OCI-M2 (cell line): ENCODE data around the gene TRABD.

Experiments
- DNase-seq: peaks from one replicate; lab custom pipeline; 2025; ENCODE audit not compliant: unreplicated experiment; lab: John Stamatoyannopoulos, UW

Gene TRABD

GRCh38 chr22:50186761-50187523 is 1.2 kb downstream of the TRABD start:
- no peak for DNase-seq

DNA sequence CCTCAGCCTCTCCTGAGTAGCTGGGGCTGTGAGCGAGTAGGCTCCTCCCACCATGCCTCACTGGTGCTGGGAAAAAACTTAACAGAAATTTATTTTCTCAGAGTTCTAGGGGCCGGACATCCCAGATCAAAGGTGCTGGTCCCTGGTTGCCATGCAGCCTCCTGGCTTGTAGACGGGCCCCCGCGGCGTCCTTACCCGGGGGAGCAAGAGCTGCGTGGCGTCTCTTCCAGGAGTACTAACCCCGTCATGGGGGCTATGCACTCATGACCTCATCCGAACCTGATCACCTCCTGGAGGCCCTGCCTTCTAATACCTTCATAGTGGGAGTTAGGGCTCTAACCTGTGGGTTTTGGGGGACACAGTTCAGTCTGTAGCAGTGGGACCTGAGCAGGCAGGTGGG is 2.6 kb downstream of the TRABD start:
- DNase-seq, result no peak

GRCh38 chr22:50189184-50189848 is 3.6 kb downstream of the TRABD start:
- no peak for DNase-seq

DNA sequence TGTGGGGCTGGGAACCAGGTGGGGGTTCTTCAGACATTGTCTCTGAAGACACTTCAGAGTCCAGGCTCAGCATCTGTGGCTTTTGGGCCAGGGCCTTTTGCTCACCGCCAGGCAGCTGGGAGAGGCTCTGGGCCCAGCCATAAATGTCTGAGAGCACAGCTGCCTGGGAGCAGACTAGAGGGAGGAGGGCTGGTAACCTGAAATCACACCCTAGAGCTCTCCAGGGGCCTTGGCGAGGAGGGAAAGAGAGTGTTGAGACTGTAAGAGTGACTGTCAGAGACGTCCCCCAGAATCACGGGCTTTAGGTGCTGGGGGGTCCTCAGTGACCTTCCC is 4.1 kb downstream of the TRABD start:
- no peak for DNase-seq

DNA sequence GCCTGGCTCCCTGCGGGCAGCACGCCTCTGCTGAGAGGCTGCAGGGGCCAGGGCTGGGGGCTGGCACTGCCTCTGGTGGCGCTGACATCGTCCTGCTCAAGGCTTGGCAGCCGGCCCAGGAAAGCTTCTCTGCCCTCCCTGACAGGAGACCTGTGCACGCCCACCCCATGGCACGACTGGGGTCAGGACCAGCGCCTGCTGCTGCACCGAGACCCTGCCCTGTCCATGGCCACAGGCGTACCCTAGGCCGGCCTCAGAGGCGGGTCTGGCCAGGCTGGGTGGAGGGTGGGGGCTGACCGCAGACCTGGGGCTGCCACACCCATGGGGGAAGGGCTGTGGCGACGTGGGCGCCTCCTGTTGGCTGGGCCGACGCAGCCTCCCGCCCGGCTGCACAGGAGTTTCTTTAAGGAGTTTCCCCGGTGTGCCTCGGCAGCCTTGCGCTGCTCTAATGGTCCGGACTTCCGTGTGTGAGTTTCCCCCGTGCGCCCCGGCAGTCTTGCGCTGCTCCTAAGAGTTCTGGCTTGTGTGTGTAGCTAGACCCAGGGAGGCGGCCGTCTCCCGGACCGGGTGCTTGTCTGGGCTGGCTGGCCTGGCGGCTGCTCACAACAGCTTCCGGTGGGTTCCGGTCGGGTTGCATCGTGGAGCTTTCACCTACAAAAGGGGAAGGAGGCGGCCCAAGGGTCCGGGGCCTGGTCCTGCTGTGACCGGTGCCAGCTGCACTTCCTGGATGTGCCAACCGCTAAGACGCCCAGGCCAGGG is 4.6 kb downstream of the TRABD start:
- no peak for DNase-seq

DNA sequence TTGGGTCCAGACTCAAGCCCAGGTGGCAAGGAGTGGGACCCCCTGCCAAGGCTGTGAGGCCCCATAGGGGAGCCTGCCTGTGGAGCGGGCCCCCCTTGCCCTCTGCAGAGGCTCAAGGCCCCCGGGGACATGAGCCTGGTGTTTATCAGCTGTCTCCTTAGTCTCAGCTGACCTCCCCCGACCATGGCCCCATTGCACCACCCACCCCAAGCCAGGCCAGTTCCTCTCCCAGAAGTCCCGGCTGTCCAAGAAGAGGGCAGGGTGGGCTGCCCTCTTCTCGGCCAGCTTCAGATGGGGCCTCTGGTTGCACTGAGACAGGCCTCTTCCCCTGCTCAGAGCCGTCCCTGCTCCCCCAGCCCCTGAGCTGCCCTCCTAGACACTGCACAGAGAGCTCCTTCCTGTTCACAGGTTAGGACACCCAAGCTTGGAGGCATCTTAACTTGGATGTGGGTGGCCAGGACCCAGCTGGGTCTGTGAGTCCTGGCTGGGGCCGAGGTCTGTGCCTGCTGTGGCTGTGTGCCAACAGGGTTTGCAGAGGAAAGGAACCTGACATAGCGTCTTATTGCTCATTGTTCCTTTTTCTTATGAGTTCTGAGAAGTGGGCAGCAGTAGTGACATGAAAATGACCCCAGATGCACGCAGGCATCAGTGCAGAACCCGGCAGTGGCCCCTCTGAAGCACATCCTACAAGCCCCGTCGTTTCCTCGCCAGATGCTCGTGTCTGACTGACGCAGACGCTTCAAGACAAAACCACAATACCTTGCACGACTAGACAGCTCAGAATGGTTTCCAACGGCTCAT is 5.4 kb downstream of the TRABD start:
- no peak for DNase-seq

DNA sequence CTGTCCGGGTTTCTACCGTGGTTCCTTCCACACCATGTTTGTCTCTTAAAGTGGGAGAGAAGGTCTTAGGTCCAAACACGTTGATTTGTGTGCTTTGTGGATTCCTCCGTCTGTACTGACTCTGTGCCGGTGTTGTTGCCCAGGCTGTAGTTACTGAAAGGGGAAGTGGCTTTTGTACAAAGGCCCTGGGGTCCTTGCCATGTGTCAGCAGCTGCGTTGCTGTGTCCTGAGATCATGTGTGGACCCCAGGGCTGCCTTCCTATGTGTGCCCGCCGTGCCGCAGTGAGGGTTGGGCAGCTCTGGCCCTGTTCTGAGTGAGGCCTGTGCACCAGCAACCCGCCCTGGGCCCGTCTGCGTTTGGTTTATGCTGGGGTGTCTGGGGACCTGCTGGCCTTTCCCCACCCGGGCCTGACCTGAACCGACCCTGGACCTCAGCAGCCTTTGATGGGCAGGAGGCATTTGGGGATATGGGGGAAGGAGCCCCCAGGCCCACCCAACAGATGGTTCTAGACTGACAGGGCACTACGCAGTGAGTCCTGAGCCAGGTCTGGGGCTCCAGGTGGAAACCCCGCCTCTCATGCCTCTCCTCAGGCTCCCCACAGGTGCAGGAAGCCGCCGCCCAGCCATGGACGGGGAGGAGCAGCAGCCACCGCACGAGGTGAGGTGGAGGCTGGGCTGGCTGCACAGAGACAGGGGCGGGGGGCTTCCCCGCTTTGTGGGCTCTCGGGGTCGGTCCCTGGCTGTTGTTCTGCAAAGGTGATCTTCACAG is 6.9 kb downstream of the TRABD start:
- no peak for DNase-seq

- no peak for DNase-seq
Measured at GRCh38 chr22:50193621-50194020, 7.9 kb downstream of the TRABD start.

DNA sequence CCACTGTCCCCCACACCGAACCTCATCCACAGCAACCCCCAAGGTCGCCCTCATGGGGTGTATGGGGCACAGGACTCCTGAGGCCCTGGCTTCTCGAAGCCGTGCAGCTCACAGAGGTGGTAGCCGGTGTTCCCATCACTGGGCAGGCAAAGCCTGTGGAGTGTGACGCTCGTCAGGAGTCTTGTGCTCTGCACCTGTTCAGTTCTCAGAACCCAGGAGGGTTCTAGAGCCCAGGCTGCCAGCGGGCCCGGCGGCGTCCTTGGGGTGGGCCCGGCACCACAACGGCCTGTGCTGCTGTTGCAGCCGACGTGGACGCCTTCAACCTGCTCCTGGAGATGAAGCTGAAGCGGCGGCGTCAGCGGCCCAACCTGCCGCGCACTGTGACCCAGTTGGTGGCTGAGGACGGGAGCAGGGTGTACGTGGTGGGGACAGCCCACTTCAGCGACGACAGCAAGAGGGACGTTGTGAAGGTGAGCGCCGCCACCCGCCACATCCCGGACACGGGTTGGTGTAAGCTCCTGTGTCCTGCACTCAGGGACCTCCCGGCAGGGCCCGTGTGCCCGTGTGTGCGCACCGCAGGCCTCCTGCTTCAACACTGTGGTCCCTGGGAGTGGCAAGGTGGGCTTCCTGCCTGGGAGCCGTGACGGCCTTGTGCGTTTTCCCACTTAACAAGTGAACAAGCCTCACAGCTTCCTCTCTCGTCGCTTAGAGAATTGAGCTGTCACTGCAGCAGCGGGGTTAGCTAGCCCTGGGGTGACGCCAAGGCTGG is 8.5 kb downstream of the TRABD start:
- DNase-seq, result no peak

GRCh38 chr22:50196256-50196655 is 10.5 kb downstream of the TRABD start:
- DNase-seq, result no peak

DNA sequence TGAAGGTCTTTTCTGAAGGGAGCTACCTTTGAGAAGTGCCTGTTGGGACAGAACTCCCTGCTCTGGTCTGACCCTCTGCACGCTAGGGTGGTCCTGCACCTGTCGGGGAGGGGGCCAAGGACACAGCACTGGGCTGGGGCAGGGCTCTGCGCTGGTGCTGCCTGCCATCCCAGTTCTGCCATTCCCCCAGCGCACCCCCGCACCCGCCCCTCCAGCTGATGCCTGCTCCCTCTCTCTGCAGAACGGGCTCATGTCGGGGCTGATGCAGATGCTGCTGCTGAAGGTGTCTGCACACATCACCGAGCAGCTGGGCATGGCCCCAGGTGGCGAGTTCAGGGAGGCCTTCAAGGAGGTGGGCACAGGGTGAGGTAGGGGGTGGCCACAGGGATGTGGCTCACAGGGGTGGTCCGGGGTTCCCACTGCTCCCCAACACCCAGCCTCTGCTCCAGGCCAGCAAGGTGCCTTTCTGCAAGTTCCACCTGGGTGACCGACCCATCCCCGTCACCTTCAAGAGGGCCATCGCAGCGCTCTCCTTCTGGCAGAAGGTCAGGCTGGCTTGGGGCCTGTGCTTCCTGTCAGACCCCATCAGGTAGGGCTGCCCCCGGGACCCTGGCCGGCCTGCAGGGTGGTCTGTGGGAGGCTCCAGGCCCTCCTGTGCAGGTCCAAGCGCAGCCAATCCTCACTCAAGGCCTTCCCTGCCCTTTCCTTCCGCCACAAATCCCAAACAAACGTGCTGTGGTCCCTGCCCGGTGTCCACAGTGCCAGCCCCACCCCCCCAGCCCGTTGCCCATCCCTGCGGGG is 11.5 kb downstream of the TRABD start:
- DNase-seq, result no peak

DNA sequence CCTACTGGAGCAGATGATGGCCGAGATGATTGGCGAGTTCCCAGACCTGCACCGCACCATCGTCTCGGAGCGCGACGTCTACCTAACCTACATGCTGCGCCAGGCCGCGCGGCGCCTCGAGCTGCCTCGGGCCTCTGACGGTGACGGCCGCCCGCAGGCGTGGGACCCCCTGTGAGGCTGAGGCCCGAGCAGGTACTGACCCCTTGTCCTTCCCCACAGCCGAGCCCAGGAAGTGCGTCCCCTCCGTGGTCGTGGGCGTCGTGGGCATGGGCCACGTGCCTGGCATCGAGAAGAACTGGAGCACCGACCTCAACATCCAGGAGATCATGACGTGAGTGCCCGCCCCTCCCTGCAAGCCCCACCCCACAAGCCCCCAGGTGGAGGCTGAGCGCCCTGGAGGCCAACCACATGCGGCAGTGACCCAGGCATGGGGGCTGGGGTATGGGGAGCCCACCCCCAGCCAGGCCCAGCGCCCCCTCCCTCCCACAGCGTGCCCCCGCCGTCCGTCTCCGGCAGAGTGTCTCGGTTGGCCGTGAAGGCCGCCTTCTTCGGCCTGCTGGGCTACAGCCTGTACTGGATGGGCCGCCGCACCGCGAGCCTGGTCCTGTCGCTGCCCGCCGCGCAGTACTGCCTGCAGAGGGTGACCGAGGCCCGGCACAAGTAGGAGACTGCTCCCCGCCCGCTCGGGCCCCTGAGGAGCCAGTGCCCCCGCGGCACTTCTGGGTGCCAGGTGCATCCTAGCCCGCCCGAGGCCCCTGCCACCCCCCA is 12.3 kb downstream of the TRABD start:
- no peak for DNase-seq

GRCh38 chr22:50198624-50199017 is 12.9 kb downstream of the TRABD start:
- no peak for DNase-seq

DNA sequence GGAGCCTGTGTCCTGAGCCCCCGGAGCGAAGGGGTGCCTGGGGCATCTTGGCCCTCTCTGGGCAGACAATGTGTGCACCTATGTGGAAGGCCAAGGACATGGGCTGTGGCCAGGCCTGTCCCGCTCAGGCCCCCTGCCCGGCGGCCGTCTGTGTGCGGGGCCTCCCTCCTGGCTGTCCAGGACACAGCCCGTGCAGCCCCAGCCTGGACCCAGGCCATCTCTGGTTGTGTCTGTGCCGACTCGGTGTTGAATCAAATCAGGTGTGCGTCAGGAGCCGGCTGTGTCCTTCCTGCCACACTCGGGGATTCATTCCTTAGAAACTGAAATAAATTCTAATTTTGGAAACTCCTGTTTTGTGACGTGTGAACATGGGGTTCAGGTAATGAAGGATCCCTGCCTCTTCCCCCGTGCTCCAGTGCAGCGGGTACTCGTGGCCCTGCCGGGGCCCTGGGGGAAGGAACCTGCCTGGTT is 13.6 kb downstream of the TRABD start:
- DNase-seq, result no peak

- no peak for DNase-seq
Measured at GRCh38 chr22:50199829-50200460, 14.2 kb downstream of the TRABD start.

GRCh38 chr22:50200461-50201190 is 14.9 kb downstream of the TRABD start, which contains the start of gene SELENOO:
SELENOO (plus strand) TSS chr22:50201011; CDS start chr22:50201037, 26 bp downstream.
- DNase-seq, result no peak
